Measurements from ENCODE around the gene CYP1A1.

Gene CYP1A1

GRCh38 chr15:74727727-74728126, 2.4 kb upstream of the CYP1A1 start:
- H3K4me3 ChIP-seq (ENCODE audit: low read depth, low read length) = no peak overlapping the region
- DNase-seq (ENCODE audit: low read depth, low spot score) = no peak
- no peak for TF ChIP-seq CTCF (IDR thresholded peaks at IDR 0.05; ENCODE audit: low read depth, low read length)
- in situ Hi-C loops (cut with HindIII; ENCODE audit: low sequenced_read_pairs) = no loop called here

- TF ChIP-seq CTCF (IDR thresholded peaks at IDR 0.05; ENCODE audit: low read depth, low read length) = no peak
- peak overlapping the region; percentile 34 for H3K4me3 ChIP-seq (ENCODE audit: low read depth, low read length)
- no peak for DNase-seq (ENCODE audit: low read depth, low spot score)
- in situ Hi-C loops (cut with HindIII; ENCODE audit: low sequenced_read_pairs) = no loop called here
Measured at GRCh38 chr15:74726774-74727164, 1.4 kb upstream of the CYP1A1 start.

- no peak for DNase-seq (ENCODE audit: low read depth, low spot score)
- H3K4me3 ChIP-seq (ENCODE audit: low read depth, low read length) = peak overlapping the region; percentile 34
- TF ChIP-seq CTCF (IDR thresholded peaks at IDR 0.05; ENCODE audit: low read depth, low read length) = no peak
Measured at GRCh38 chr15:74725845-74726773, 781 bp upstream of the CYP1A1 start.

GRCh38 chr15:74724570-74725224, 631 bp downstream of the CYP1A1 start:
- TF ChIP-seq CTCF (IDR thresholded peaks at IDR 0.05; ENCODE audit: low read depth, low read length) = no peak
- H3K4me3 ChIP-seq (ENCODE audit: low read depth, low read length) = no peak overlapping the region
- in situ Hi-C loops (cut with HindIII; ENCODE audit: low sequenced_read_pairs) = no loop called here
- no peak for DNase-seq (ENCODE audit: low read depth, low spot score)

More at GRCh38 chr15:74725845-74726773, 781 bp upstream of the CYP1A1 start:
- in situ Hi-C loops (cut with HindIII; ENCODE audit: low sequenced_read_pairs) = no loop called here

GRCh38 chr15:74723754-74724334, 1.5 kb downstream of the CYP1A1 start:
- DNase-seq (ENCODE audit: low read depth, low spot score) = peak; percentile 54
- no peak overlapping the region for H3K4me3 ChIP-seq (ENCODE audit: low read depth, low read length)
- no peak for TF ChIP-seq CTCF (IDR thresholded peaks at IDR 0.05; ENCODE audit: low read depth, low read length)
- in situ Hi-C loops (cut with HindIII; ENCODE audit: low sequenced_read_pairs) = no loop called here

- H3K4me3 ChIP-seq (ENCODE audit: low read depth, low read length) = no peak overlapping the region
- TF ChIP-seq CTCF (IDR thresholded peaks at IDR 0.05; ENCODE audit: low read depth, low read length) = no peak
- in situ Hi-C loops (cut with HindIII; ENCODE audit: low sequenced_read_pairs) = no loop called here
- no peak for DNase-seq (ENCODE audit: low read depth, low spot score)
Measured at GRCh38 chr15:74723187-74723586, 2.1 kb downstream of the CYP1A1 start.

Data from astrocyte of the spinal cord (primary cell).